H1 (cell line): ENCODE measurements around the gene IWS1. TPM values are rescaled to one million over a fixed set of nuclear protein-coding genes. Genes with fewer than 3 reads are reported as not detected.

ENCODE experiments used
- GTF2F1 ChIP-seq: IDR thresholded peaks from 2 replicates; pipeline ENCODE4 v1.6.1; 2012; ENCODE audit warnings: low read depth, low read length, improper control_type of control experiment, borderline replicate concordance
- JUND ChIP-seq: IDR thresholded peaks from 2 replicates; pipeline ENCODE4 v1.6.1; 2011; ENCODE audit warnings: mild to moderate bottlenecking, improper control_type of control experiment, low read length
- KDM1A ChIP-seq: fragments of 200-600, 300-600 bp; sonication (generic); IDR thresholded peaks from 2 replicates; pipeline ENCODE4 v1.7.1; 2016; ENCODE audit warnings: mild to moderate bottlenecking, low read length, borderline replicate concordance
- KDM4A ChIP-seq: IDR thresholded peaks from one replicate; pipeline ENCODE4 v1.7.1; 2012; ENCODE audit warnings: low read depth, mild to moderate bottlenecking, moderate library complexity, low read length, inconsistent platforms; ENCODE audit not compliant: severe bottlenecking
- POLR2AphosphoS5 ChIP-seq: IDR thresholded peaks from 2 replicates; pipeline ENCODE4 v1.6.1; 2011; ENCODE audit warnings: low read depth, low read length
- polyA plus RNA-seq, 7 experiments: library from polyadenylated mRNA; depleted of rRNA in 3 of 7; stranded (reverse) in 5 of 7; unstranded in 2 of 7; fragments of >200 nt in 5 of 7; fragments of 200-250 nt in 2 of 7; gene quantifications; 1 replicate in 5 of 7; 2 replicates in 1 of 7; 4 replicates in 1 of 7; pipeline versions ENCODE4 v1.2.1 to v1.2.3, GENCODE V29; 2011 to 2013; ENCODE audit warnings: missing spikeins in 2 of 7, mixed read lengths in 2 of 7
- total RNA-seq: library from RNA; stranded (reverse); fragmentation: NEBNext Ultra II Directional; extraction: Animal tissue kit (Norgen Biotek cat#: 25700); gene quantifications from 2 replicates; pipeline ENCODE4 v1.2.1, GENCODE V29; 2021

Gene IWS1
- total and polyA plus RNA-seq, 2 of the 8 experiments (the other 6 are each of a cell fraction or from before 2014, with no cell fraction given), result 18.4 to 64.8 TPM

- TF ChIP-seq KDM1A (no peak), GTF2F1 (no peak), KDM4A (no peak), POLR2AphosphoS5 (no peak), JUND (no peak)
- TF ChIP-seq, all 59 proteins: peak for 0
These were observed 13.9 kb downstream of the IWS1 start (continued) for GRCh38 chr2:127512362-127512761.
